22Rv1 (cell line): ENCODE data around the gene DHRSX.

ENCODE experiments used
- ZFX ChIP-seq: fragments of 450-650 bp; IDR thresholded peaks from 2 replicates; pipeline ENCODE4 v1.6.1; 2017; ENCODE audit warnings: antibody characterized with exemption, borderline replicate concordance
- TF ChIP-seq, protein P1 (sequence below): fragments of 450-650 bp; IDR thresholded peaks from 2 replicates; pipeline ENCODE4 v1.5.1; 2017; ENCODE audit warnings: mild to moderate bottlenecking

DNA sequence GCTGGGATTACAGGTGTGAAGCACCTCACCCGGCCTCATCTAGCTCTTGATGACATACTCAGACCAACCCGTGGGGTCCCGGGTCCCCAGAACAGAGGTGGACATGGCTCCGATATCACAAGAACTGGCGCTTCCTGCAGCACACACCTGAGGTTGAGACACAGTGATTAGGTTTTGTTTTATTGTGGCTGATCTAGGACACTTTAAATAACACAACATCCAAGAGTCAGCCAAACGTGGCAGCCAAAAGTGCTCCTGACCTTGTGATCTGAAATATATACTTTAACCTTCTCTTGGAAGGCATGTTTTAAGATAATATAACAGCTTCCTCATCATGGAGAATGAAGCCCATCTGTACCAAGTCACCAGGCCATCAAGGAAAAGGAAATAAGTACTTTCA lies 198.9 kb downstream of the DHRSX start:
- TF ChIP-seq, protein P1, sequence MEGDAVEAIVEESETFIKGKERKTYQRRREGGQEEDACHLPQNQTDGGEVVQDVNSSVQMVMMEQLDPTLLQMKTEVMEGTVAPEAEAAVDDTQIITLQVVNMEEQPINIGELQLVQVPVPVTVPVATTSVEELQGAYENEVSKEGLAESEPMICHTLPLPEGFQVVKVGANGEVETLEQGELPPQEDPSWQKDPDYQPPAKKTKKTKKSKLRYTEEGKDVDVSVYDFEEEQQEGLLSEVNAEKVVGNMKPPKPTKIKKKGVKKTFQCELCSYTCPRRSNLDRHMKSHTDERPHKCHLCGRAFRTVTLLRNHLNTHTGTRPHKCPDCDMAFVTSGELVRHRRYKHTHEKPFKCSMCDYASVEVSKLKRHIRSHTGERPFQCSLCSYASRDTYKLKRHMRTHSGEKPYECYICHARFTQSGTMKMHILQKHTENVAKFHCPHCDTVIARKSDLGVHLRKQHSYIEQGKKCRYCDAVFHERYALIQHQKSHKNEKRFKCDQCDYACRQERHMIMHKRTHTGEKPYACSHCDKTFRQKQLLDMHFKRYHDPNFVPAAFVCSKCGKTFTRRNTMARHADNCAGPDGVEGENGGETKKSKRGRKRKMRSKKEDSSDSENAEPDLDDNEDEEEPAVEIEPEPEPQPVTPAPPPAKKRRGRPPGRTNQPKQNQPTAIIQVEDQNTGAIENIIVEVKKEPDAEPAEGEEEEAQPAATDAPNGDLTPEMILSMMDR, result no peak
- no peak for TF ChIP-seq ZFX
